Endothelial cell of umbilical vein (primary cell): Measurements from ENCODE around the gene F2.

Experiments
- CTCF ChIP-seq, 2 donors: IDR thresholded peaks; 1 replicate in 1 of 2; 2 replicates in 1 of 2; pipeline ENCODE4 v1.5.1; 2011; ENCODE audit warnings: low read length in 2 of 2, mild to moderate bottlenecking in 2 of 2, moderate library complexity in 2 of 2, control low read depth in 1 of 2, inconsistent platforms in 1 of 2, low read depth in 1 of 2; ENCODE audit not compliant: insufficient read depth in 1 of 2; ENCODE audit errors: extremely low read depth in 1 of 2
- EZH2 ChIP-seq: IDR thresholded peaks from 2 replicates; pipeline ENCODE4 v1.6.1; 2012; ENCODE audit warnings: borderline replicate concordance, low read depth, mild to moderate bottlenecking, moderate library complexity, low read length, inconsistent platforms; ENCODE audit not compliant: severe bottlenecking
- FOS ChIP-seq: IDR thresholded peaks from 2 replicates; pipeline ENCODE4 v1.6.1; 2011; ENCODE audit warnings: mild to moderate bottlenecking, low read length, moderate library complexity, borderline replicate concordance; ENCODE audit not compliant: insufficient read depth
- JUN ChIP-seq: IDR thresholded peaks from 2 replicates; pipeline ENCODE4 v1.6.1; 2011; ENCODE audit warnings: borderline replicate concordance, low read depth; ENCODE audit not compliant: insufficient read length, insufficient read depth
- MAX ChIP-seq: IDR thresholded peaks from 2 replicates; pipeline ENCODE4 v1.6.1; 2011; ENCODE audit not compliant: insufficient read depth, insufficient read length
- POLR2A ChIP-seq: IDR thresholded peaks from 2 replicates; pipeline ENCODE4 v1.6.1; 2012; ENCODE audit warnings: low read depth, mild to moderate bottlenecking, control low read depth, low read length
- POLR2AphosphoS5 ChIP-seq: IDR thresholded peaks from 2 replicates; pipeline ENCODE4 v1.6.1; 2012; ENCODE audit warnings: low read depth, mild to moderate bottlenecking, control low read depth, low read length, moderate library complexity; ENCODE audit not compliant: insufficient read depth

- TF ChIP-seq CTCF (IDR thresholded peaks at IDR 0.05; ENCODE audit: extremely low read depth in 1 of 2, insufficient read depth in 1 of 2, low read depth in 1 of 2, low read length in 2 of 2) (no peak), POLR2AphosphoS5 (no peak), EZH2 (no peak), POLR2A (no peak), MAX (no peak), JUN (no peak), FOS (no peak)
Measured at GRCh38 chr11:46701078-46701654, 17.8 kb upstream of the F2 start.
